Astrocyte of the cerebellum (primary cell): ENCODE data around the gene HIP1R.

Experiments used
- DNase-seq: peaks from one replicate; pipeline ENCODE4 v3.0.0-alpha.2; 2011; ENCODE audit warnings: low read depth
- H3K4me3 ChIP-seq: 2 replicates; pipeline ENCODE4 v1.5.1; 2011; ENCODE audit warnings: mild to moderate bottlenecking, low read depth, low read length, moderate library complexity
- CTCF ChIP-seq: IDR thresholded peaks from 2 replicates; pipeline ENCODE4 v1.5.1; 2012; ENCODE audit warnings: low read length, low read depth, moderate library complexity, mild to moderate bottlenecking; ENCODE audit errors: missing control alignments
- in situ Hi-C: cut with HindIII; loops from 2 replicates; pipeline ENCODE4 v1.10.0; 2017; ENCODE audit warnings: low sequenced_read_pairs

HIP1R gene

DNA sequence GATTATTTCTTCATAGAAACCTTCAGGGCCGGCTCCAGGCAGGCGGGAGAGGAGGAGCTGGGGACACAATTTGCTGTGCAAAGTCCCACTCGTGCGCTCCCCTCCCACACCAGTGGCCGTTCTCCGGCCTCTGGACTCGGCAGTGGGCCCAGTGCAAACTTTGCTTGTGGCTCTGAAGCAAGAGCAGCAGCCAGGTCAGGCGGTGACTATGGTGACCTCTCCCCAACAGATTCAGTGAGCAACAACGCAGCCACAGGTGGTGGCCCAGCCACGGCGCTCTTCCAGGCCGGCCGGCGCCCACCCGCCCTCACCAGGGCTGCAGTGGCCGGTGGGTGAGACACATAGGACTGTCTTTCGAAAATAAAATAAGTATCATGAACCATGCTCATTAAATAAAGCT, 31.1 kb downstream of the HIP1R start:
- in situ Hi-C loops: no loop called here
- DNase-seq: no peak
- no peak overlapping the region for H3K4me3 ChIP-seq
- no peak for TF ChIP-seq CTCF

GRCh38 chr12:122866950-122867607, 31.8 kb downstream of the HIP1R start:
- in situ Hi-C loops: no loop called here
- no peak for TF ChIP-seq CTCF

GRCh38 chr12:122867691-122868461, 32.6 kb downstream of the HIP1R start:
- no peak for TF ChIP-seq CTCF
- in situ Hi-C loops: no loop called here
- no peak overlapping the region for H3K4me3 ChIP-seq
- DNase-seq: no peak

More at GRCh38 chr12:122866950-122867607, 31.8 kb downstream of the HIP1R start:
- no peak overlapping the region for H3K4me3 ChIP-seq
- no peak for DNase-seq

DNA sequence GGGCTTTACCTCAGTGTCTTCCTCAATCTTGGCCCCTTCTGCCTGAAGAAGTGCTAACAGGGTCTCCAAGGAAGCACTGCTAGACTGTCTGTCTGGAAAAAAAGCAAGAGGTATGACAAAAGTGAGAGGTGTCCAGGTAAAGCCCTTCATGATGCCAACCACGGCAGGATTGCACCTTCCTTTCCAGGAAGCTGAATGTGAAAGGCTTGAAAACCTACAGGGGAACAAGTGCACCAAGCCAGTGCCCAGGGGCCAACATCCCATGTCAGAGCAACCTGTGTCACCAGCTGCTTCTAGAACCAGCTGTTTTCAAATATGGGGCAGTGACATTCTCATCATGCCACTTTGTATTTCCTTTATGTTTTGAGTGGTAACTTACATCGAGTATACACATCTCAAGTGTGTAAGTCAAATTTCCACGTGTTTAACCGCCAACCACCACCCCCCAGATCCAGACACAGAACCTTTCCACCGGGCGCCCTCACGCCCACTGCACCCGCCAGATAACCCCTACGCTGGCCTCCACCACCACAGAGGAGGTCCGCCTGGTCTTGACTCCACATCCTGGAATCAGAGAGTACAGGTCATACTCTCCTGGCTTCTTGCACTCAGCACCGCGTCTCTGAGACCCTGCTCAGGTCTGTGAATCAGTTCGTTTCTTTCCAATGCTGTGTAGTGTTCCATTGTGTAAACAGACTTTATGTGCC, 33.4 kb downstream of the HIP1R start:
- no peak for DNase-seq
- H3K4me3 ChIP-seq: no peak overlapping the region
- in situ Hi-C loops: no loop called here

GRCh38 chr12:122869207-122869973, 34.1 kb downstream of the HIP1R start:
- no peak for DNase-seq
- in situ Hi-C loops: no loop called here
- no peak for TF ChIP-seq CTCF
- no peak overlapping the region for H3K4me3 ChIP-seq

More for the DNA sequence above, 33.4 kb downstream of the HIP1R start:
- TF ChIP-seq CTCF: no peak
